K562 (cell line): ENCODE measurements around the gene SESN2. TPM values are rescaled to one million over a fixed set of nuclear protein-coding genes. Genes with fewer than 3 reads are reported as not detected.
A peak's percentile ranks its signal among the peaks of the same experiment; 100 is the strongest.

ENCODE experiments used
- DLX4 ChIP-seq: fragments of 250-450 bp; sonication (Bioruptor Pico); IDR thresholded peaks from 2 replicates; pipeline ENCODE4 v1.6.1; 2021; ENCODE audit warnings: mild to moderate bottlenecking
- IRF2 ChIP-seq: sonication (generic); formaldehyde crosslinking; IDR thresholded peaks from 2 replicates; pipeline ENCODE4 v1.8.1; 2022; ENCODE audit warnings: mild to moderate bottlenecking, missing genetic modification reagents
- KAT2B ChIP-seq: IDR thresholded peaks from one replicate; pipeline ENCODE4 v1.6.1; 2012; ENCODE audit warnings: low read depth, mild to moderate bottlenecking, control low read depth, inconsistent platforms, low read length, moderate library complexity
- LCOR ChIP-seq: sonication (generic); formaldehyde crosslinking; IDR thresholded peaks from 2 replicates; pipeline ENCODE4 v1.8.0; 2022; ENCODE audit warnings: mild to moderate bottlenecking, missing genetic modification reagents
- NFXL1 ChIP-seq: fragments of 450-650 bp; formaldehyde crosslinking; IDR thresholded peaks from 2 replicates; pipeline ENCODE4 v1.4.0; 2021; ENCODE audit warnings: mild to moderate bottlenecking
- PCBP1 ChIP-seq: fragments of 200-400 bp; formaldehyde crosslinking; IDR thresholded peaks from 2 replicates; pipeline ENCODE4 v1.6.1; 2018; ENCODE audit warnings: mild to moderate bottlenecking, low read depth, low read length; ENCODE audit not compliant: poor library complexity, severe bottlenecking
- PHF8 ChIP-seq: fragments of 200-600 bp; sonication (generic); IDR thresholded peaks from 2 replicates; pipeline ENCODE4 v1.6.1; 2012; ENCODE audit warnings: mixed run types, mild to moderate bottlenecking, inconsistent platforms, low read length, moderate library complexity, borderline replicate concordance
- SAFB2 ChIP-seq: fragments of 200-400 bp; formaldehyde crosslinking; IDR thresholded peaks from 2 replicates; pipeline ENCODE4 v1.6.1; 2018; ENCODE audit warnings: borderline replicate concordance, low read length, low read depth, moderate library complexity; ENCODE audit not compliant: severe bottlenecking
- SRSF3 ChIP-seq: fragments of 200-400 bp; formaldehyde crosslinking; IDR thresholded peaks from 2 replicates; pipeline ENCODE4 v1.6.1; 2016; ENCODE audit warnings: mild to moderate bottlenecking, low read length, moderate library complexity; ENCODE audit not compliant: insufficient read depth
- TRIM28 ChIP-seq: fragments of 450-650 bp; IDR thresholded peaks from 2 replicates; pipeline ENCODE4 v1.6.1; 2017
- ZBTB1 ChIP-seq: sonication (generic); formaldehyde crosslinking; IDR thresholded peaks from 2 replicates; pipeline ENCODE4 v1.8.1; 2023; ENCODE audit warnings: missing genetic modification reagents, low read depth, mild to moderate bottlenecking, borderline replicate concordance
- ZNF224 ChIP-seq: sonication (generic); formaldehyde crosslinking; IDR thresholded peaks from 2 replicates; pipeline ENCODE4 v1.8.0; 2022; ENCODE audit warnings: mild to moderate bottlenecking, missing genetic modification reagents
- ZNF407 ChIP-seq: fragments of 450-650 bp; IDR thresholded peaks from 2 replicates; pipeline ENCODE4 v1.6.1; 2016; ENCODE audit warnings: low read depth
- ZNF586 ChIP-seq: fragments of 450-650 bp; formaldehyde crosslinking; conservative IDR thresholded peaks from 2 replicates; pipeline ENCODE4 v1.4.0; 2020; ENCODE audit warnings: mild to moderate bottlenecking, moderate library complexity
- ZNF592 ChIP-seq: fragments of 450-650 bp; IDR thresholded peaks from 2 replicates; pipeline ENCODE4 v1.6.1; 2017; ENCODE audit warnings: antibody characterized with exemption, mild to moderate bottlenecking
- polyA plus RNA-seq, 8 experiments: library from polyadenylated mRNA; depleted of rRNA in 4 of 8; stranded (reverse) in 5 of 8; unstranded in 3 of 8; fragments of >200 nt; fragmentation: Nextera tagmentation in 2 of 8; fragmentation: Illumina TruSeq in 1 of 8; extraction: Ambion mirVana in 2 of 8; extraction: Trizol in 1 of 8; gene quantifications; 2 replicates each; pipeline versions ENCODE4 v1.2.1 to v1.2.3, GENCODE V29; 2011 to 2014; ENCODE audit warnings: inconsistent platforms in 1 of 8, missing spikeins in 1 of 8
- total RNA-seq, 7 experiments: library from RNA; depleted of rRNA in 6 of 7; stranded (reverse); fragments of >200 nt in 6 of 7; fragmentation: Illumina TruSeq in 2 of 7; extraction: Trizol in 2 of 7; gene quantifications; 2 replicates each; pipeline versions ENCODE4 v1.2.1 to v1.2.3, GENCODE V29; 2011 to 2021; ENCODE audit warnings: low replicate concordance in 1 of 7

SESN2 gene
- total and polyA plus RNA-seq, 9 of the 15 experiments (the other 6 are each of a cell fraction or from before 2014, with no cell fraction given), result 3.7 to 71.3 (median 16.8) TPM

GRCh38 chr1:28232558-28233263 lies 26.6 kb upstream of the SESN2 start, which contains the start of gene DNAJC8 (continued):
- no peak for TF ChIP-seq ZNF407
- TF ChIP-seq PHF8, result peak; percentile 95
- TF ChIP-seq SRSF3, result no peak
- TF ChIP-seq TRIM28, result no peak; the same call in 1 of the 2 replicates
- TF ChIP-seq ZNF586, result no peak
- TF ChIP-seq SAFB2, result no peak
- TF ChIP-seq DLX4 (CRISPR knock-in tag), result no peak
- 0 out of 2 replicates have a peak, but pooled peaks have one; percentile 58 for TF ChIP-seq ZBTB1 (CRISPR knock-in tag)
- TF ChIP-seq IRF2 (CRISPR knock-in tag), result no peak
- no peak; the same call in 1 of the 2 replicates for TF ChIP-seq ZNF592
- no peak for TF ChIP-seq PCBP1
- peak; percentile 20 for TF ChIP-seq KAT2B
- TF ChIP-seq NFXL1, result no peak
- no peak for TF ChIP-seq ZNF224 (CRISPR knock-in tag)
- peak; percentile 73; the same call in 1 of the 2 replicates for TF ChIP-seq LCOR (CRISPR knock-in tag)
